ENCODE results near the gene MEF2A.

Gene MEF2A

DNA sequence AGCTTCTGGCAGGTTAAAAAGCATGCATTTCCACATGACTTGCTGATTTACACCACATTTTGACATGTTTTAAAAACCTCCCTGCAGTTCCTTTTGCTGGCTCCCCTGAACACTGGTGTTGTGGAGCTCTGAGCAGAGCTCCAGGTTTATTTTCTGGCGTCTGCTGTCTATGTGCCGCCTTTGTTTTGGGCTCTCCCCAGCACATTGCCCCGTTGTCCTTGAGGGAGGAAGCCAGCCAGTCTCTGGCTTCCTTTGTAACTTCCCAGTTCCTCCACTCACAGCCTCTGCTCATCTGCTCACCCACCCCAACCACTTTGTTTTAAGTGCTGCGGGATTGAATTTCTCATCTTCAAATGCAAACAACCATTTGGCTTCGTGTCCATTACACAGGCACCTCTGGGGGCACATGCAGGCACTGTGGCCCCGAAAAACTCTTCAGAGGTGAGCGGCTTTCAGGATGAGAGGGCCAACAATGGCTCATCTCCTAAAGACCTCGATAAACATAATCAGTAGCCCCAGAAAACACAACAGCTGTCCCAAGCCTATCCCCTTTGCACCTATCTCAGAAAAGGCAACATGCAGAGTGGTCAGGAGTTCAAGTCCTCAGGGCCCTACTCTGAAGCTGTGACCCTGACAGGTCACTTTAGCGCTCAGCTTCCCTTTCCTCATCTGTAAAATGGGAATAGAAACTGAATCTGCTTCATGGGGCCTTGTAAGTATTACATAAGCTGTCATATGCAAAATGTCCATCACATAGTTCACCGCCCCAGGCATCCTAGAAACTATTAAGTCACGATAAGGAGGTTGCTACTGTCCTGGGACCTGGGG lies 1.3 kb upstream of the MEF2A start:
- no peak for DNase-seq (ENCODE audit: low read depth in 2 of 2)

DNA sequence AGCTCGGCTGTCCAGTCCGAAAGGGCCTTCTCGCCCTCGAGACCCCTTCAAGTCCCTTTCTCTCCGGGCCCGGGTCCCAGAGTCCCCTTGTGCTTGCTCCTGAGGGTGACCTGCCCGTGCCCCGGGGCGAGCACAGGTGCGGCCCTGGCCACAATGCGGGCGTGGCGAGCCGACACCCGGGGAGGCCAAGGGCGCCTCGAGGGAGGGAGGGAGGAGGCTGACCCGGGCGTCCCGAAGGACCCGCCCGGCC lies 810 bp upstream of the MEF2A start:
- DNase-seq (ENCODE audit: low read depth in 2 of 2): no peak

DNA sequence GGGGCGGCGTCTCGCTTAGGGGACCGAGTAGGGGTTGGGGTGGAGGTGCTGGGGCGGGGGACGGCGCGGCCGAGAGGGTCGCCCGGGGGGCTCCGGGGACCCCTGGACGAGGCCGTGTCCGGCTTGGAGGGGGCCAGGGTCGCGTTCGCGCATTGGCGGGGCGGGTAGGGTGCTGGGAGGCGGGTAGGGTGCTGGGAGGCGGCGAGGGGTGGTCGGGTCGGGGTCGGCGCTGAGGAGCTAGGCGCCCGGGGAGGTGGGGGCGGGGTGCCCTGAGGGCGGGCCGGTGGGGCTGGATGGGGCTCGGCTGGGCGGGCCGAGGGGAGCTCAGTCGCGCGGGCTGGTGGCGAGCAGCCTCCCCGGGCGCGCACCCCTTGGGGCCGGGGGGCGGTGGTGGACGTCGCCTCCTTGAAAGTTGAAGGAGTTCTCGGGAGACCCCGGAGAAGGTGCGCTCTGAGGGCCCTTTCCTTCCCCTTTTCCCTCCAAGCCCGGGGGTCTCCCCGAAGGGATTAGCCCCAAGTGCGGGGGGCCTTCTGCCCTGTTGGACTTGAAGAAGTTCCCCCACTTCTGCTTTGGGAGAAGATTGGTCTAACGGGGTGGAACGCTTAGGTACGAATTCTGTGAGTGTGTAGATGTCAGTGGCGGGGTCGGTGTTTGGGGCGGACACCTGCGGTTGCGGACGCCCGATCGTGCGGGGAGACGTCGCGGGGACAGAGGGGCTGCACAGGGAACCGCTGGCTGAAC lies 543 bp downstream of the MEF2A start:
- no peak for DNase-seq (ENCODE audit: low read depth in 2 of 2)

DNA sequence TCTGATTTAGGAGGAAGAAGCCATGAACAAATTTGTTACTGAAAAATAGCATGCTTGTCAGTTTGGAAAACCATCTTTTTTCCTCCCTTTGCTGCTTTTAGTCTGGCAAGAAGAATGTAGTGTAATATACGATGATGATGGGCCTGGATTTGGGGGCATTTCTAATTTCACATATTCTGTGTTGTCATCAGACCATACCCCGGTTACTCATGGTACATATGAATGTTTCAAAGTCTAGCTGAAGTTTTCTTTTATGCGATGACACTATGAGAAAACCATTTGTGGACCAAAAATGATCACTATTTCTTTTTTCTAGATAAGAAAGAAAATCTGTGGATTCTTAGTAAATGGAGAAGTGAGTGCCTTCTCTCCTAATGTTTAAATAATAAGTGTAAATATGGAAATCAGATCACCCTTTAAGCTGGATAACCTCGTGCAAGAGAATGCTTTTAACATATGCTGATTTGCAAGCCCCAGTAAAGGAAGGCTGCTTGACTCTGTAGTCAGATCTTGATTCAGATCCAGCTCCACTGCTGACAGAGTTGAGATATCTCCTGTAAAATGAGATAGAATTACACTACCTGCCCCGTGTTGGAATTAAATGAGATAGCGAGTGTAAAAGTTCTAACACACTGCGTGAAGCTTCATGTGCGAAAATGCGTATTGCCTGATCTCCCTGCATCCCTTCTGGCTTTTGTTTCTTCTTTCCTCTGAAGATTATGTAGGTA lies 3.0 kb downstream of the MEF2A start:
- DNase-seq (ENCODE audit: low read depth in 2 of 2): no peak

DNA sequence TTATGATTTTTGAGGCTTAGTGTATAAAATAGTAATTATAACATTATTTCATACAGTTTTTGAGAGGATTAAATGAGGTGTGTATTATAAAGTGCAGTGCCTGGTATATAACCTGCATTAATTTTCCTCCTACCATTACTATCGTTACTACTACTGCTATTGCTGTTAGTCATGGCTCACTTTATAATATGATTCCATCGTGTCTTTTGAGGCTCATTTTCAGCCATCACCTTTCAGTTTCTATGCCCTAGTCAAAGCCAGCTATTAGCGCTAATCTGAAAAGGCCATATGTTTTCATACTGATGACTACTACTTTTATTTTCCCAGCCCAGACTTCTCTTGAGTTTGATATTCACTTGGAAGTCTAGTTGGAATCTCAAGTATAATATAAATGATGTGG lies 5.5 kb downstream of the MEF2A start:
- DNase-seq (ENCODE audit: low read depth in 2 of 2): no peak

DNA sequence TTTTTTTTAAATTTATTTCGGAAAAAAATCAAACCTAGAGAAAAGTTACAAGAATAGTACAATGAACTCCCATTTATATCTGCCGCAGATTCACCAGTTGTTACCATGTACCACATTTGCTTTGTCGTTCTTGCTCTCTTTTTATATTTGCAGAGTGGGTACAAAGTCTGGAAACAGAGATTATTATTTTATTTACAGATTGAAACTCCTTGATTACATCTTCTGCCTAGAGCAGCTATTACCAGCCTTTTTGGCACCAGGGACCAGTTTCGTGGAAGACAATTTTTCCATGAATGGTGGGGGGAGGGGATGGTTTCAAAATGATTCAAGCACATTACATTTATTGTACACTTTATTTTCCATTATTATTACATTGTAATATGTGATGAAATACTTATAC lies 8.3 kb downstream of the MEF2A start:
- no peak for DNase-seq (ENCODE audit: low read depth in 2 of 2)

DNA sequence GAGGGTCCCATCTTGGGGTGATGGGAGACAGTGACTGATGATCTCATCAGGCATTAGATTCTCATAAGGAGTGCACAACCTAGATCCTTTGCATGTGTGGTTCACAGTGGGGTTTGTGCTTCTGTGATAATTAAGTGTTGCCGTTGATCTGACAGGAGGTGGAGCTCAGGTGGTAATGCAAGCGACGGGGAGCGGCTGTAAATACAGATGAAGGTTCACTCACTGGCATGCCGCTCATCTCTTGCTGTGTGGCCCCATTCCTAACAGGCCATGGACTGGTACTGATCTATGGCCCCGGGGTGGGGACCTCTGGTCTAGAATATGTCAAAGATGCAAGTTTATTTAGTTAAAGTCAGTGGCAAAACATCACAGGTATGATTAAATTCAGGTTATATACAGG lies 8.7 kb downstream of the MEF2A start:
- no peak for DNase-seq (ENCODE audit: low read depth in 2 of 2)

DNA sequence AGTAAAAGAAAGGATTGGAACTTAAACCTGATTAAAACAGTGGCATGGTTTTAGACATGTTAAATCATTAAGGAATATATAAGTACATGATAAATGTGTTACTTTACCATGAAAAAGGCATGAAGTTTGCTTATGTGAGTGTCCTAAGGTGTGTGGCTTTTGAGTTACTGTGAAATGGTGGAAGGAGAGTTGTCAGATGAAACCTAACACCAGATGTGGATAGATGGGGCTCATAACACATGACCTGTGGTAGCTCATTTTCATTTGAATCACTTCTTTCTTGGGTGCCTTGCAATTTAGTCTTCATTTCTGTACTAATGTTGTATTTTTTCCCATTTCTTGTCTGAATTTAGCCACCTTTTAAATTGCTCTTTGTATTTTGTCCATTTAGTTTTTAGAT lies 13.0 kb downstream of the MEF2A start:
- no peak for DNase-seq (ENCODE audit: low read depth in 2 of 2)

DNA sequence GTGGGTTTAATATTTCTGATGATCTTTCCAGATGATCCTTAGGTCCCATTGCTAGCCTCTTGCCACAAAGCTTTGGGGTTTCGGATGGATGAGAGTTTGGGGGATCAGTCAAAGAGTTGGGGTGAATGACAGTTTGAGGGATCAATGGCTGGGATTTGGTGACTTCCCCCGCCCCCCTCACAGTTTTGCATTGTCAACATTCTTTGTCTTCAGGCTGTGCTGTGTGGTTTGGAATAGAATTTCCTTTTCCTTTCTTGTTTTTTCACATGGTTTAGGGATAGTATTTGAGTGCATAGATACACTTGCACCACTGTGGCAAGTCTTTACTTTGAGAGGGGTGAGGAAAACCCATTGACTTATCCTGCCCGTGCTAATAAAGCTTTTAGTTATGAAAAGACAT lies 14.3 kb downstream of the MEF2A start:
- no peak for DNase-seq (ENCODE audit: low read depth in 2 of 2)

DNA sequence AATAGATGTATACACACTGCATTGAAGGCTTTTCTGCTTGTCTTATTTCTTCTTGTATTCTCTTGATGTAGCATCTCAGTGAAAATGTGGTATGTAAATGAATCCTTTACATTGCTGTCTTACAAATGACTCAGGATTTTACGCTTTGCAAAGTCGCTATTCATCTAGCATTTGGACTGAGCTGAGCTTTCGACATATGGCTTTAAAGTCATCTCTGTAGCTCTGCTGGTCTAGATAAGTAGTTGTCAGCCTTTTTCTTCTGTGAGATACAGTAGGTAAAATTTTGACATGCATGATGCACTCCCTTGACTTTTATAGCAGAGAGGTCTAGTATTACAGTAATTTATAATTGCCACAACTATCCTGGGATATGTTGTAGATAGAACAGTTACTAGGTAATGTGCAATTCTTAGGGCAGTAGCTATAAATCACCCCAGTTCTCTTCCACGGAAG lies 16.8 kb downstream of the MEF2A start:
- no peak for DNase-seq (ENCODE audit: low read depth in 2 of 2)

DNA sequence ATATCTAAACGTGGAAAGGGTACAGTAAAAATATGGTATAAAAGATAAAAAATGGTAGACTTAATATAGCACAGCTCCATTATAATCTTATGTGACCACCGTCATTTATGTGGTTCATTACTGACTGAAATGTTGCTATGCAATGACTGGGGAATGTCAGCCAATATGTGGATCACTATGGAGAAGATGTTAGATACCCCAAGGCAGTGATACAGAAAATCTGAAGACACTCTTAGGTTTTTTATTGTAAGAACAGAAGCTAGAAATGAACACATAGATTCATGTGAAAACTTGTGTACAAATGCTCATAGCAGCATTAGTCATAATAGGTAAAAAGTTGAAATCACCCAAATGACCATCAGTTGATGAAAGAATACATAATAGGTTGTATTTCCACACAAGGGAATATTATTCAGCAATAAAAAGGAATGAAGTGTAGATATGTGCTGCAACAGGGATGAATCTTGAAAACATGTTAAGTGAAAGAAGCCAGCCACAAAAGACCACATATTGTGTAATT lies 18.4 kb downstream of the MEF2A start:
- DNase-seq (ENCODE audit: low read depth in 2 of 2): no peak

DNA sequence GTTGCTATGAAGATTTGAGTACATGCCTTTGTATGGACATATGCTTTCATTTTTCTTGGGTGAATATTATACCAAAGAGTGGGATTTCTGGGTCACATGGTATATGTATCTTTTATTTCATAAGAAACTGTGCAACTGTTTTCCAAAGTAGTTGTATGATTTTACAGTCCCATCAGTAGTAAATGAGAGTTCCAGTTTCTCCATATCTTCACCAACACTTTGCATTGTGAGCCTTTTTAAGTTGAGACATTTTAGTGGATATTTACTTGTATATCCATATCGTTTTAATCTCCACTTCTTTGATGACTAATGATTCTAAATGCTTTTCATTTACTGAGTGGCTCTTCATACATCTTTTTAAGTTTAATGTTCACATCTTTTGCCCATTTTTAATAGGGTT lies 20.3 kb downstream of the MEF2A start:
- no peak for DNase-seq (ENCODE audit: low read depth in 2 of 2)

DNA sequence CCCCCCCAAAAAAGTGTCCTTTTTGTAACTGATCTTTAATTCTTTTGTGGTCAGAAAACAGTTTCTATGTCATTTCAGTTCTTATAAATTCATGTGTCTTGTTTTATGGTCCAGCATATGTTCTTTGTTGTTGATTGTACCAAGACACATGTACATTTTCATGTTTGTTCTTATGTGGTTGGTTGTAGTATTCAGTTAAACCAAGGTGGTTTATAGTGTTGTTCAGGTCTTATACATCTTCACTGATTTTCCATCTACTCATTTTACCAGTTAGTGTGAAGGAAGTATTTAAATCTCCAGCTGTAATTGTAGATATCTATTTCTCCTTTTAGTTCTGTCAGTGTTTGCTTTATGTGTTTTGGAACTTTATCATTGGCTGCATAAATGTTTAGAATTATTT lies 24.0 kb downstream of the MEF2A start:
- DNase-seq (ENCODE audit: low read depth in 2 of 2): no peak

DNA sequence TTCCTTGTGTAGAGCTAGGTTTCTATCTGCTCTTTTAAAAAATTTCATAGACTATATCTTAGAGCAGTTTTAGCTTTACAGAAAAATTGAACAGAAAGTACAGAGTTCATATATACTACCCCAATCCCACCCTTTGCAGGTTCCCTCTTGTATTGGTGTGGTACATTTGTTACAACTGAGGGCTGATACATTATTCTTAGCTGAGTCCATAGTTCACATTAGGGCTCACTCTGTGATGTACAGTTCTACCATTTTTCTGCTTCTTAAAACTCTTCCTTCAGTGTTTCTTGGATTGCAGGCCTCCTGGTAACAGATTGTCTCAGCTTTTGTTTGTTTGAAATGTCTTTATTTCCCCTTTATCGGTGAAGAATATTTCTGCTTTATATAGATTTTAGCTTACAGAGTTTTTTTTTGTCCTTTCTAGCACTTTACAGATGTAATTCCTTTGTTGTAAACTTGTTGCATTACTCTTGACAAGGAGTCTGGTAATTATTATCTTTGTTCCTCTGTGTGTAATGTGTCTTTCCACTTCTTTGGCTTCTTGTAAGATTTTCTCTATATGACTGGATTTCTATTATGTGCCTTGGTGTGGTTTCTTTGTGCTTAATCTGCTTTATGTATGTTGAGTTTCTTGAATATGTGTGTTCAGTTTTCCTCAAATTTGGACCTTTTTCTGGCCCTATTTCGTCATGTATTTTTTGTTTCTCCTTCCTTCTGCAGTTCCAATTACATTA lies 25.3 kb downstream of the MEF2A start:
- no peak for DNase-seq (ENCODE audit: low read depth in 2 of 2)

DNA sequence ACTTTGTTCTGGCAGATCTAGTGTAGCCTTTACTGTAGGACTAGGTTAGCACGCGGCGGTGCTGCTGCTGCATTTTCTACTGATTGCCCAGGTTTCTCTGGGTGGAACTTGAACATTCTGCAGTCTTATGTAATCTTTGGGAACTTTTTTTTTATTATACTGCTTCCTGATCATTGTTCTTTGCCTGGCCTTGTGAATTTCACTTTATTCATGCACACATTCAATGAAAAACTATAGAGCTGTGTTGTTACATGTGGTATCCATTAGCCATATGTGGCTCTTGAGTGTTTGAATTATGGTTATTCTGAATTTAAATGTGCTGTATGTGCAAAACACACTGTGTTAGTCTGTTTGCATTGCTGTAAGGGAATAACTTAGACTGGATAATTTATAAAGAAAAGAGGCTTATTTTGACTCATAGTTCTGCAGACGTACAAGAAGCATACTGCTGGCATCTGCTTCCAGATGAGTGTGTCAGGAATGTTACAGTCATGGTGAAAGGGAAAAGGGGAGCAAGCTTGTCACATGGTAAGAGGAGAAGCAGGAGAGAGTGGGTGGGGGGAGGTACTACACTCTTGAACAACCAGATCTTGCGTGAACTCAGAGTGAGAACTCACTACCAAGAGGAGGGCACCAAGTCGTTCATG lies 26.5 kb downstream of the MEF2A start:
- no peak for DNase-seq (ENCODE audit: low read depth in 2 of 2)

DNA sequence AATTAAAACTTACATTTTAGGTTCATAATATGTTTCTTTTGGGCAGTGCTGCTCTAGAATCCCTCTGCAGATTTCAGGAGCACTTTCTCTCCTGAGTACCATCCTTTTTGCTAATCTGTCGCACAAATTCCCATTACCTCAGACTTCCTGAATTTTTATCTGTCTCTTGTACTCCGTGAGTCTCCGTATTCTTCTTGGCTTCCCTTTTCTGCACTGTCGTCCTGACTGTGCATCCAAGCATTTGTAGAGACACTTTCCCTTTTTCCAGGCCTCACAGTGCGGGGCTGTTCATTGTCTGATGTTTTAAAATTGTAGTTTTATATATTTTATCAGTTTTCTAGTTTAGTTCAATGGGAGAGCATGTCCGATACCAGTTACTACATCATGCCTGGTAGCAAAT lies 27.3 kb downstream of the MEF2A start:
- no peak for DNase-seq (ENCODE audit: low read depth in 2 of 2)

DNA sequence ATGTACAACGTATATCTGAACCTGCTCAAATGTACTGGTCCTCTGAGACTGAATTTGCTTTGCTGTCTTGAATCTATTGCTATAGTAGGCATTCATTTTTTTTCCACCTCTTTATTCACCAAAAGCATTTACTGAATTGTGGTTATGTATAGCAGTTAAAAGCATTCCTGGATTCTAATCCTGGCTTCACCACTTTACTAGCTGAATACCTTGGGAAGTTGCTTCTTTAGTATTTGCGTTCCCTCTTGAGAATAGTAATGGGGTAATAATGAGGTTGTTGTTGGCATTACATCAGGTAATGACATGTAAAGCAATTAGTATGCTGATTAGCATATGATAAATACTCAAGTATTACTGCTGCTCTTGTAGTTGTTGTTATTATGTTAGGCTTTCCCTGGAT lies 29.1 kb downstream of the MEF2A start:
- no peak for DNase-seq (ENCODE audit: low read depth in 2 of 2)

DNA sequence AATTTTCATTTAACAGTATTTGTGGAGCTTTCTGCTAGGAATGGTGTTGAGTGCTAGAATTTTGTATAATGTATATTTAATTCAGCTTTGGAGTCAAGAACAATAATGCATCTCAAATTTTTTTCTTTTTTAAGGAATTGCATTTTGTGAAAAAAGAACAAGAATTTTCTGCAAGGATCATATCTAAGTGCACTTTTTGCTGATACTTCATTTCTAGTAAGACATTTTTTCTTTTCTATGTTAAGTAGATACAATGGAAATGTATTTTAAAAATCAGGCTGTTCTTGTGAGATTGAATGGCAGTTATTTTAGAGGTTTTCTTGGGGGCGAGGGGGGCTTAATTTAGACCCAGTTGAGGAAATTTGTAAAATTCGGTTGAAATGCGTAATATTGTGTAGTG lies 32.5 kb downstream of the MEF2A start:
- DNase-seq (ENCODE audit: low read depth in 2 of 2): no peak

DNA sequence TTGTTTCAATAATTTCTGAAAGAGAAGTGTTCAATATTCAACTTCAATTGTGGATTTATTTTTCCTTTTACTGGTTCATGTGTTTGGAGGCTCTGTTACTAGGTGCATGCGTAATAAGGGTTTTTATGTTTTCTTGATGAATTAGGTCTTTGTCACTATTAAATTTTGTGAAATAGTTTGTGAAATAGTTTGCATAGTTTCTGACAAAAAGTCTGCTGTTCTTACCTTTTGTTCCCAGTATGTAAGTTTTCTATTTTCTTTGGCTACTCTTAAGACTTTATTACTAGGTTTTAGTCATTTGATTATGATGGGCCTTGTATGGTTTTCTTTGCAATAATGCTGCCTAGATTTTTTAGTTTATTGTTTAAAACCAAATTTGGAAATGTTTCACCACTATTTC lies 38.0 kb downstream of the MEF2A start:
- DNase-seq (ENCODE audit: low read depth in 2 of 2): no peak

DNA sequence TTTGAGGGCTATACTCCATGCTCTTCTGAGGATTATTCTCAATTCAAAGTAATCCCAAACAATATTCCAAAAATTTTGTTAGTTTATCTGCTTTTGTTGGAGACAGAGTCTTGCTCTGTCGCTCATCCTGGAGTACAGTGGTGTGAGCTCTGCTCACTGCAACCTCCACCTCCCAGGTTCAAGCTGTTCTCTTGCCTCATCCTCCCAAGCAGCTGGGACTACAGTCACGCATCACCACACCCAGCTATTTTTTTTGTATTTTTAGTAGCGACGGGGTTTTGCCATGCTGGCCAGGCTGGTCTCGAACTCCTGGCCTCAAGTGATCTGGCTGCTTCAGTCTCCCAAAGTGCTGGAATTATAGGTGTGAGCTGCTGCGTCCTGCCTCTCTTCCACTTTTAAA lies 39.1 kb downstream of the MEF2A start:
- DNase-seq (ENCODE audit: low read depth in 2 of 2): no peak

DNA sequence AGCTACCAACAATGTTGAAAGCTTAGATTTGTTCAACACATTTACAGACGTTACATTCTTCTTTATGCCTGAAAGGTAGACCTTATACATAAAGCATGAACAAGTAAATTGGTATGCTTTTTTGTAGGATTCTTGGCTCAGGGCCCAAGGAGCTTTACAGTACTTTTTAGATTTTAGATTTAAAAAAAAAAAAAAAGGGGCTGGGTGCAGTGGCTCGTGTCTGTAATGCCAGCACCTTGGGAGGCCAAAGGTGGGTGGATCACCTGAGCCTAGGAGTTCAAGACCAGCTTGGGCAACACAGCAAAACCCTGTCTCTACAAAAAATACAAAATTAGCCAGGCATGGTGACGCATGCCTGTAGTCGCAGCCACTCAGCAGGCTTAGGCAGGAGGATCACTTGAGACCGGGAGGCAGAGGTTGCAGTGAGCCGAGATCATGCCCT lies 39.7 kb downstream of the MEF2A start:
- DNase-seq (ENCODE audit: low read depth in 2 of 2): no peak

DNA sequence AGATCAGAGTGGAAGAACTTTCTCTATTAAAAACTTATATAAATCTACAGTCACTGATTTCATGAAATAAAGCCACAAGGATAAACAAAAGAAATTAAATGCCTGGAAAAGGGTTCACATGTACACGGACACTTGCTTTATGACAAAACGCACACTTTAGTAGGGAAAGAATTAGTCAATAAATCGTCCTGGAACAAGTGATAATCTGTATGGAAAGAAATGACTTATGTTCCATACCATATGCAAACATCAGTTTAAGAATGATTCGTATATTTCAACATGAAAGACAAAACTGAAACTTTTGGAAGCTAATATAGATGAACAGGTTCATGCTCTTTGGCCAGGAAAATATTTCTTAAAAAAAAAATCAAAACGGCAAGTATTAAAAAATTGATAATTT lies 40.2 kb downstream of the MEF2A start:
- no peak for DNase-seq (ENCODE audit: low read depth in 2 of 2)
